HK-2 (cell line): ENCODE results near the gene FAM222A.
A peak's percentile ranks its signal among the peaks of the same experiment; 100 is the strongest.

Source experiments
- DNase-seq: peaks from one replicate; pipeline ENCODE4 v3.0.0-alpha.2; 2018; ENCODE audit not compliant: unreplicated experiment

The FAM222A gene

GRCh38 chr12:109710747-109711595 lies 2.7 kb upstream of the FAM222A start:
- DNase-seq: no peak

- no peak for DNase-seq
These were observed 1.8 kb upstream of the FAM222A start for GRCh38 chr12:109711596-109712461.

- DNase-seq: peak; percentile 58
These were observed 702 bp downstream of the FAM222A start for GRCh38 chr12:109714141-109714912.

- DNase-seq: no peak
These were observed 1.3 kb downstream of the FAM222A start for GRCh38 chr12:109714913-109715244.

- no peak for DNase-seq
These were observed 1.9 kb downstream of the FAM222A start for GRCh38 chr12:109715310-109716091.

- DNase-seq: no peak
These were observed 2.5 kb downstream of the FAM222A start for GRCh38 chr12:109716092-109716479.

GRCh38 chr12:109716512-109717389 lies 3.1 kb downstream of the FAM222A start:
- no peak for DNase-seq

GRCh38 chr12:109717390-109718357 lies 4.0 kb downstream of the FAM222A start:
- DNase-seq: no peak

- DNase-seq: no peak
These were observed 4.8 kb downstream of the FAM222A start for GRCh38 chr12:109718390-109718789.

GRCh38 chr12:109719123-109720022 lies 5.7 kb downstream of the FAM222A start:
- DNase-seq: no peak

GRCh38 chr12:109720152-109720856 lies 6.7 kb downstream of the FAM222A start:
- DNase-seq: no peak

- DNase-seq: no peak
These were observed 7.2 kb downstream of the FAM222A start for GRCh38 chr12:109720857-109721189.

GRCh38 chr12:109721276-109721675 lies 7.7 kb downstream of the FAM222A start:
- DNase-seq: no peak

- no peak for DNase-seq
These were observed 8.5 kb downstream of the FAM222A start for GRCh38 chr12:109722022-109722720.

GRCh38 chr12:109722721-109723094 lies 9.1 kb downstream of the FAM222A start:
- no peak for DNase-seq

GRCh38 chr12:109723311-109723881 lies 9.8 kb downstream of the FAM222A start:
- DNase-seq: no peak
